ENCODE results near the gene NOTCH1.

DNA sequence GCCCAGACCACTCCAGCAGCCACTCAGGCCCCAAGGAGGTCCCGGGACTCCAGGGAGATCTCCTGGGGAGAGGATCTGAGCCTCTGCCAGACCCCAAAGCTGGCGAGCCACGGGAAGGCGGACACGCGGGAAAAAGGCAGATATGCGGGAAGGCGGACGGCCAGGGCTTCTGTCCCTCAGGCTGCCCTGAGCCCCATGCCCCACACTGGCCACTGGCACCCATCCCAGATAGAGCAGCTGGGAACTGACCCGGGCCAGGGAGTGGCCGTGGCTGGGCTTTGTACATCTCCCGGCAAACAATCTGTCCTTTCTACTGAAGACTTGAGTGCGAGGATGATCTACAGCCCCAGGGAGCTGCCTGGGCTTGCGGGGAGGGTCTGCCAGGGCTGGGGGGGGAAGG, 21.1 kb upstream of the NOTCH1 start:
- TF ChIP-seq, protein P1, sequence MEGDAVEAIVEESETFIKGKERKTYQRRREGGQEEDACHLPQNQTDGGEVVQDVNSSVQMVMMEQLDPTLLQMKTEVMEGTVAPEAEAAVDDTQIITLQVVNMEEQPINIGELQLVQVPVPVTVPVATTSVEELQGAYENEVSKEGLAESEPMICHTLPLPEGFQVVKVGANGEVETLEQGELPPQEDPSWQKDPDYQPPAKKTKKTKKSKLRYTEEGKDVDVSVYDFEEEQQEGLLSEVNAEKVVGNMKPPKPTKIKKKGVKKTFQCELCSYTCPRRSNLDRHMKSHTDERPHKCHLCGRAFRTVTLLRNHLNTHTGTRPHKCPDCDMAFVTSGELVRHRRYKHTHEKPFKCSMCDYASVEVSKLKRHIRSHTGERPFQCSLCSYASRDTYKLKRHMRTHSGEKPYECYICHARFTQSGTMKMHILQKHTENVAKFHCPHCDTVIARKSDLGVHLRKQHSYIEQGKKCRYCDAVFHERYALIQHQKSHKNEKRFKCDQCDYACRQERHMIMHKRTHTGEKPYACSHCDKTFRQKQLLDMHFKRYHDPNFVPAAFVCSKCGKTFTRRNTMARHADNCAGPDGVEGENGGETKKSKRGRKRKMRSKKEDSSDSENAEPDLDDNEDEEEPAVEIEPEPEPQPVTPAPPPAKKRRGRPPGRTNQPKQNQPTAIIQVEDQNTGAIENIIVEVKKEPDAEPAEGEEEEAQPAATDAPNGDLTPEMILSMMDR (IDR thresholded peaks at IDR 0.05; ENCODE audit: insufficient read depth, low read length, poor library complexity, severe bottlenecking), result no peak
- TF ChIP-seq EZH2phosphoT487 (conservative IDR thresholded peaks at IDR 0.05; ENCODE audit: low read length), result no peak
